ENCODE results near the gene OPALIN.

OPALIN gene

GRCh38 chr10:96299383-96299782 is 59.4 kb downstream of the OPALIN start:
- no peak for DNase-seq (ENCODE audit: low read depth, low spot score)

GRCh38 chr10:96298362-96298761 is 60.4 kb downstream of the OPALIN start:
- no peak for DNase-seq (ENCODE audit: low read depth, low spot score)

- DNase-seq (ENCODE audit: low read depth, low spot score), result no peak
Measured at GRCh38 chr10:96297486-96297885, 61.3 kb downstream of the OPALIN start.

GRCh38 chr10:96295475-96295874 is 63.3 kb downstream of the OPALIN start:
- no peak for DNase-seq (ENCODE audit: low read depth, low spot score)

Data from activated naive CD8-positive, alpha-beta T cell treated with anti-CD3 and anti-CD28 coated beads, Interleukin-2, amount 50 U/mL, for 16 hours (primary cell).